Eye (tissue), 1 donor: ENCODE data around the gene SEPTIN2.
"Not testable (repeated sequence)": the region's sequence is repeated elsewhere in the genome, so short reads cannot be mapped to it uniquely, and the experiment has no call there.

Experiments
- DNase-seq: peaks from one replicate; pipeline ENCODE4 v3.0.0-alpha.2; 2015

The SEPTIN2 gene

DNA sequence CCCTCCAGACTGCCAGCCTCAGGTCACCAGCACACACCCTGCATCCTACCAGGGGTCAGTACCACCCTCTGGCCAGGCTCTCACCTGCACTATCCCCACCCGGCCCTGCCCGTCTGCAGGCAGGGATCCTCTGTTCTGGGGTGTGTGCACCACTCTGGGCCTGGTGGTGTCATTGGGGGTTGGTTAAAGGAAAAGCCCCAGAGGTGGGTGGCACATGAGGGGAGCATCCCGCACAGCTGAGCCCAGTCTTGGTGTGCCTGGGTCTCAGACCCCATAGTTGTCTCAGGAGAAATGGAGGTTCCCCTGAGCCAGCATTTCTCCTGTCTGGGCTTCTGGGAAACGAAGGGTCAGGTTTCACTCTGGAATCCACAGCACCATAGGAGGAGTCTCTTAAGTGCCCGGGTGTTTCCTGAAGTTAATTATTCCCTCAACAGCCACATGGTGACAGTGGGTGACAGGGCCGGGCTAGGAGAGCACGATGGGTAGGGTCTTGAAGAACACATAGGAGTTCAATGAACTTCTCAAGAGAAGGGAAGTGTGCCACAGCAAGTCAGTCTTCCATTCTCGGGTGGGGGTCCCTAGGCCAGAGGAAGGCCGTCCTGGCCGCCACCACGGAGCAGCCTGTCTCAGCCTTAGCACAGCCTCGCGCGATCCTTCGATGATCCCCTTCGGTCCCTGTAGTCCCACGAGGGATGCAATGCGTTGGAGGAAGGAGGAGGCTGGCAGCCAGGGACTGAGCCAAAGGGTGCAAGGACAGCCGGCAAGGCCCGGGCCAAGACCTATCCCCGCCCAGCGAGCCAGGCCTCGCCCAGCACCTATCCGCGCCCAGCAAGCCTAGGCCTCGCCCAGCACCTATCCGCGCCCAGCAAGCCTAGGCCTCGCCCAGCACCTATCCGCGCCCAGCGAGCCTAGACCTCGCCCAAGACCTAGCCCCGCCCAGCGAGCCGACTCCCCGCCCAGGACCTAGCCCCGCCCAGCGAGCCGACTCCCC lies 39.2 kb downstream of the SEPTIN2 start:
- peak; percentile 64 for DNase-seq

DNA sequence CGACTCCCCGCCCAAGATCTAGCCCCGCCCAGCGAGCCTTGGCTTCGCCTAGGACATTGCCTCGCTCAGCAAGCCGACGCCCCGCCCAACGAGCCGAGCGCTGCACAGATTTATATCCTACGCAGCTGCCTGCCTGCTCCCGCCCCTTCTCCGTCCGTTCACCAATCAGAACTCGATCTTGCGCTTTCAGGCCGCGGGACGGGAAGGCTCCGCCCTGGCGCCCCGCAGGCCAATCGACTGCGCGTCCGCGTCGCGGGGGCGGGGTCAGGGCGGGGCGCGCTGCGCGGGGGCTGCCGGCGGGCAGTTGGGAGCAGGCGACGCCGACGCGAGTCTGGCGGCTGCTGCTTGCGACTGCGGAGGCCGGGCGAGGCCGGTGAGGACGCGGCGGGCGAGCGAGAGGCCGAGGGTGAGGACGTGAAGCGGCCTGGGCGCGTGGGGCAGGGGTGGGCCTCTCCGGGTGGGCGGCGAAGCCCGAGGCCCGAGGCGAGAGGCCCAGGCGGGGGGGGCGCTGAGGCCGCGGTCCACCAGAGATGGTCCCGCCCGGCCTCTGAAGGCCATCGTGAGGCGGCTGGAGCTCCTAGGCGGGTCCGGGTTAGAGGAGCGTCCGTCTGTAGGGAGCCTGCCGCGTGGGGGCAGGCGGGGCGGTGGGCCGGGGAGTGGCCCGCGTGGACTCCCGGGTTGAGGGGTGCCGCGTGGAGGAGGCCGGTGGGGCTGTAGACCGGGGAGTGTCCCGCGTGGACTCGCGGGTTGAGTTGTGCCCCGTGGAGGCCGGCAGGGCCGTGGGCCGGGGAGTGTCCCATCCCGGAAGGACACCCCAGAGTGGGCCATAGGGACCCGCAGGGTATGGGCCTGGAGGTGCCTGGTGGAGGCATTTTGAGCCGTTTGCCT lies 40.5 kb downstream of the SEPTIN2 start, which contains the start of gene FARP2:
TSS of gene FARP2 (plus strand) at position 303 of the 888 bp plus-strand sequence. CDS start 16,823 bp downstream, outside the sequence.
- DNase-seq, result peak; percentile 100

DNA sequence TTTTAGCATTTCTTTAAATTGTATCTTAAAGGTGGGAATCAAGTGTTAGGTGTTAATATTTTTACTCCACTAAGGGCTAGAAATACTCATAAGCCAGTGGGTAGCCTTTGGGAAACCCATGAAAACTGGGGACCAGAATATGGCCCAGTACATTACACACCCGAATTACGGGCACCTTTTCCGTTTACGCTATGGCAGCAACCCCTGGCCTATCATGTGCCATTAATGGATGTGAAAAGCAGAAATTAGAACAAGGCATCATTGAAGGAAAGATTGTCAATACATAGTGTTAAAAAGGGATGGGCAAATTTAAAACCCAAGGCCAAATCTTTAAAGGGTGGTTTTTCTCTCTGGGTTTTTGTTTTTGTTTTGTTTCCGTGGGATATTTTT lies 41.1 kb downstream of the SEPTIN2 start:
- no peak for DNase-seq

DNA sequence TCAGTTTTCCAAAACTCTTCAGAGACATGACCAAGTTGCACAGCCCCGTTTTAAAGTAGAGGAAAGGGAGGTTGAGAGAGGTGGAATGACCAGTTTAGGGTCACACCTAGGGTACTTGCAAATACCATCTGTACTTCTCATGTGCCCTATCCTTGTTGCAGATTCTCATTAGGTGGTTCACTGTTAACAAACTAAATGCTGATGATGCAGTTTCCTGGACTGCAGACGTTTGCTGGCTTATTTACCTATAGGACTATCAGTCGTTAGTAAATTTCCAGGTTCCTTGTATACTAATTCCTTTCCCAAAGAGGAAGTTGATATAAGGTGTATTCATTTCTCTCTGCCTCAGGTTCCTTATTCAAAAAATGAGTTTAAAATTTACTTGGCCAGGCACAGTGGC lies 41.8 kb downstream of the SEPTIN2 start:
- DNase-seq, result no peak

DNA sequence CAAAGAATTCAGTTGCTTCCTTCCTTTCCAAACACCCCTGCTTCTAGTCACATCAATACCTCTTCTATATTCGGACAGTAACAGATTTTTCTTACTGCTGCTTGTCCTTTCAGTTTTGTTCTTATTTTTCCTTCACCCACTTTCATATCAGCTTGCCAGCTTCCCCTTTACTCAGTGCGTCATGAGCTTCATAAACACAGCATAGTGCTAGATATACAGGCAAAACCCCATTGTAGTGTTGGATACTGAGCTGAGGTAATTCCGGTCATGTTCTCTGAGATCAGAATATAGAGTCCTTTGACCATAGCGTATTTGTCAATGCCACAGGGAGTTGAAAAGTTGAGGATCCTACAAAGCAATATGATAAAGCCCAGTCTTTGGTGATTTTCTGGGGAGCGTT lies 42.7 kb downstream of the SEPTIN2 start:
- DNase-seq, result no peak

DNA sequence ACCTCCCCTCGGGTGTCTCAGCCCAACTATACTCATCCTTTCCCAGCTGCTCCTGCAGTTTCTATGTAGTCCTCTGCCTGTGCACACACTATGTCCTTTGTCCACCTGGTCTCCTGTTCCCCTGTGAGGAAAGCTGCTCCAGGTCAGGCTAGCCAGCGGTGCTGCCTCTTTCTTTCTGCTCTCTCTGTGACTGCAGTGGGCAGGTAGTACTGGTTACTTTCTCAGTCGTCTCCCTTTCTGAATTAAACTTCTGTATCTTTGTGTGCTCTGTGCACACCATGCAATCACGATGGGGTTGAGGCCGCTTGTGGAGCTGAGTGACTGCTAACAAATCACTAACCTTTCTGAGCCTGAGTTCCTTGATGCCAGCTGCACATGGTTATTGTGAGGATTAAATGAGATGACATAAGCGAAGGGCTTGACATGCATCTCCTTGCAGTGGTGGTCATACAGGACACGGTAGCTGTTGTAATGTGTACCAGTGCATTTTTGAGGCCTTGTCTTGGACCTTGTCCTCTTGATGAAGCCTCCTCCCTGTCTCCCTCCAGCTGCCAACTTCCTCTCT lies 43.8 kb downstream of the SEPTIN2 start:
- no peak for DNase-seq

DNA sequence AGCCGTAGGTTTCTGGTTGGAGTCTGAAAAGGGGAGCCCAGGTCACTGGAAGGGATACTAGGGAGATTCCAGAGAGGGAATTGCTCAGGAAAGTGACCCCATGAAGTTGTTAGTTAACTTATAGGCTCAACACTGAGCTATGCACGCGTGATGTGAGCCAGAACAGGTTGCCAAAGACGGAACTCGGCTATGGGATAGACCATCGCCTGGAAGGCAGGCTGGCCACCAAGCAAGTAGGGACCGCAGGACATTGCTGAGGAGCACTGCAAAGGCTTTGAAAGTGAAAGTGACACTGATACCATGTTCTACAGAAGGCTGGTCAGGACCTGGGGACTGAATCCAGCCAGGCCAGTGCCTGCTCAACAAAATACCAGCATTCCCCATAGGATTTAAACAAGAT lies 47.7 kb downstream of the SEPTIN2 start:
- DNase-seq, result no peak

DNA sequence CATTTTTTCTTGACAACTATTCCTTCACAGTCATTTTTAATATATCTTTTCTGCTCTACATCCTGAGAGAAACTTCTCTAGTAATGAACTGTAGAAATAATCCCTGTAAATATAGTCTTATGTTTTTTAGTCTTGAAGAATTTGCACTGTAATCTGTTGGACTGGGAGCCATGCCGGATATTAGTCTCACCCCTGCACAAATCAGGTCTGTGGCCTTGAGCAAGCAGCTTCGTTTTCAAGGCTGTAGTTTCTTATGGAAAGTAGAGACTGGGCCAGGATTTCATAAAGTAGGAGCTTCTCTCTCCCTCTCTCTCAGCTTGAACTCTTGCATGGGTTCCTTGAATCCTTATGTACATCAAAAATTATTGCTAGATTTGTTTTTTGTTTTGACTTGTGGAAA lies 49.1 kb downstream of the SEPTIN2 start:
- no peak for DNase-seq

DNA sequence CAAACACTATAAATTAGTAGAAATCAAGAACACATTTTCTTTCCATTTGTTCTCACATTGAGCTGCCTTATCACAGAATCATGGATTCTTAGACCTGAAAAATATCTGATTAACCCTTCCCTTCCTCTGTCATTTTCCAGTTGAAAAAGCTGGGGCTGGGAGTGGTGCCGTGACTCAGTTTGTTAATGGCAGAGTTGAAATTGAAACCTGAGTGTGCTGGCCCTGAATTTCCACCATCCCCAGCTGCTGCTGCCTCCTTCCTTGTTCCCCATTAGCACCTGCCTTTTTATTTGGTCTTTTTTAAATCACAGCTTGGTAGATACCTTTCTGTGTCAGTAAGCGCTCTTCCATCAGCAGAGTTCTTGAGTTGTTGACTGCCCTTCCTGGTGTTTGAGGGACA lies 51.0 kb downstream of the SEPTIN2 start:
- DNase-seq, result no peak

DNA sequence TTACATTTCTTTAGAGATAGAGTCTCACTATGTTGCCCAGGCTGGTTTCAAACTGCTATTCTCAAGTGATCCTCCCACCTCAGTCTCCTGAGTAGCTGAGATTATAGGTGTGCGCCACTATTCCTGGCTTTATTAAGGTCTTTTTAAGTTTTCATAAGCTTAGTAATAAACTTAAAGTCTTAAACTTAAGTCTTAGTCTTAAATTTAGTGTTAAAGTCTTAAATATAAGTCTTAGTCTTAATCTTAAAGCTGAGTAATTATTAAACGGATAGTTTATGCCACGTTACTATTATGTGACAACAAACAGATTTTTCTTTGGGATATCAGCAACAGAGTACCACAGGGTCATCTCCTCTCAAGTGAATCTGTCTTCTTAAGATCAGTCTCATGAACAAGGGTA lies 52.9 kb downstream of the SEPTIN2 start:
- no peak for DNase-seq

DNA sequence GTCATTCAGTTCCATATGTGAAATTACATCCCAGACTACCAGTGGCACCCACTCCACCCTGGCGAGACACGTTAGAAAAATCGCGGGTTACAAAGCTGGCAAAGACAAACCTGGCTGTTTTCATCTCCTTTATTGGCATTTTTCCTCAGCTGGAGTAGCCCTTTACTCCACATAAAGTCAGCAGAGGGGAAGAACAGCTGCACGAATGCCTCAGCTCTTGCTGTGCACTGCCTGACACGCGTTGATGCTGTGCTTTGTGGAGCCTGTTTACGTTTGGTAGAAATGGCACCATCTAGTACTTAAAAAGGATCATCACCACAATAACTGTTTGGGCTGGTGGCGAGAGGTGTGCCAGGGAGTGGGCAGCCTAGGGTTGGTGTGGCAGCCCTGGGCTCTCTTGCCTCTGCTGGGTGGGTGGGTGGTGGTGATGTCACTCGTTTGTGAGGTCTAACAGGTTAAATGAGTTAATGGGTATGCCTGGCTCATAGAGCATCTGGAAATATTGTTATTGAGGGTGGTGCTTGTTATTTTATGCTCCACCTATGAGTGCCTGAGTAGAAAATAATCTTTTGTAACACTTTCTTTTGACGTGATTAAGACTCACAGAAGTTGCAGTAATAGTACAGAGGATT lies 56.8 kb downstream of the SEPTIN2 start:
- DNase-seq, result peak; percentile 17

DNA sequence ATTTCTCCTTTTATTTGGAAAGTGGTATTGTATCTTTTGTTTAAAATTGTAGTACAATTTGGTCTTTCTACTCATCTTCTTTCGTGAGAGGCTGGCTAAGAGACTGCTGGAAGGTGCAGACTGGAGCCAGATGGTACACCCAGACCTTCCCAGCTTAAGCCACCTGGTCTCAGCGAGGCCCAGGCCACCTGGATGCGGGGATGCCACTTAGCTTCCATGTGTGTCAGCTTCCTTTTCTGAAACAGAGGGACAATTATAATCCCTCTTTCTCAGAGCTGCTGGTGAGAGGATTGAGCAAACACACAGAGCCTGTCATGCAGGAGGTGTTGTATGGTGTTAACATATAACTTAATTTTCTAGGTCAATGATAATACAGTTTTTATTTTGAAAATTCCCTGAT lies 57.7 kb downstream of the SEPTIN2 start:
- no peak for DNase-seq

DNA sequence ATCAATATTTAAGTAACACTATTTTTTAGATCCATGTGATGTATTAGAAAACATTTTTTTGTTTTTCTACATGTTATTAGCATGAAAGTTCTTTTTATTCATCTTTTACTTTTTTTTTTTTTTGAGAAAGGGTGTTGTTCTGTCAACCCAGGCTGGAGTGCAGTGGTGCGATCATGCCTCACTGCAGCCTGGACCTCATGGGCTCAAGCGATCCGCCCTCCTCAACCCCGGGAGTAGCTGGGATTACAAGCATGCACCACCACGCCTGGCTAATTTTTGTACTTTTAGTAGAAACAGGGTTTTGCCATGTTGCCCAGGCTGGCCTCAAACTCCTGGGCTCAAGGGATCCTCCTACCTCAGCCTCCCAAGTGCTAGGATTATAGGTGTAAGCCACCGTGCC lies 58.2 kb downstream of the SEPTIN2 start:
- DNase-seq, result not testable (repeated sequence)

DNA sequence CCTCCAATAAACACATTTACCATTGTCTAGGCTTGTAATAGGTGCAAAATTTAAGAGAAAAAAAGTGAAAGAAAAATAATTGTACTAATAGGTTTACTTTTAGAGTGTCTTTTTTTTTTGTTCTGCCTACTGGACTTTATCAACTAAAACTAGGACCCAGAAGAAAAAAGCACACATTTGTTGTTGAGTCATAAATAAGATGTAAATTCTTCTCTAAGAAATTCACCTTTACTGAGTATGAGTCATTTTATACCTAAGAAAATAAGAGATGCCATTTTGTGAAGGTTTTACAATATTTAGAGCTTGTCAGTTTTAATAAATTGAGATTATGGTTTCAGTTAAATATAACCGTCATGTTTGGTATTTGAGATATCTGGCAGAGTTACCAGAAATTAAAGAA lies 59.6 kb downstream of the SEPTIN2 start:
- DNase-seq, result no peak

DNA sequence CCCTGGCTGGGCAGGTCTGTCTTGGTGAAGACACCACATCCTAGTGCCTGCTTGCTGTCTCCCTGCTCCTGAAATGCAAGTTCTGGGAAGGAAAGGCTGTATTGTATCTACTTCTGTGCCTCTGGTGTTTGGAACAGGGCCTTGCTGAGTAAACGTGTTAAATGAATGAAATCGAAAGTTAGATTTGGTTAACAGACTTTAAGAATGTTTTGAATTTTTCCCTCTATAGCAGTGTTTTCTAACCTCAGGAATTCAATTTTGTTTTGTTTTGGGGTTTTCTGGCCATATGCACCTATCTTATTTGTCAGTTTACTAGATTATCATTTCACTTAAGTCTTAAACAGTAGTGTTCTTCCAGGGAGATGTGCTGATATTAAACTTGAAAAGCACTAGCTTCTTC lies 61.1 kb downstream of the SEPTIN2 start:
- no peak for DNase-seq

DNA sequence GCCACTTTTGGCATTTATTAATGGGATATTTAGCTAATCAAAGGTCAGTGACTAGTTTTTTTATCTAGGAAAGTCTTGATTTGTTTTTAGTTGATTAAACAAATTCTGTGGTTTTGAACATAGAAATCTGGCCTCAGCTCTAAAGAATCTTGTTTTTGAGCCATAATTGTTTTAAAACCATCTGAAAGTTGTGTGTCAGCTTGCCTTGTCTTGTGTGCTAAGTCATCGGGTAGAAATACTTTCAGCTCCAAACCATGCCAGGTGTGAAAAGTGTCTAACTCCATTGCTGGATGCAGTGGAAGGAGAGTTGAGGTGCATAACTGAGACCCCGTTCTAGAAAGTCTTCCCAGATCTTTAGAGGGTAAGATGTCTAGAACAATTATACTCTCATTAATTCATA lies 63.1 kb downstream of the SEPTIN2 start:
- DNase-seq, result no peak

DNA sequence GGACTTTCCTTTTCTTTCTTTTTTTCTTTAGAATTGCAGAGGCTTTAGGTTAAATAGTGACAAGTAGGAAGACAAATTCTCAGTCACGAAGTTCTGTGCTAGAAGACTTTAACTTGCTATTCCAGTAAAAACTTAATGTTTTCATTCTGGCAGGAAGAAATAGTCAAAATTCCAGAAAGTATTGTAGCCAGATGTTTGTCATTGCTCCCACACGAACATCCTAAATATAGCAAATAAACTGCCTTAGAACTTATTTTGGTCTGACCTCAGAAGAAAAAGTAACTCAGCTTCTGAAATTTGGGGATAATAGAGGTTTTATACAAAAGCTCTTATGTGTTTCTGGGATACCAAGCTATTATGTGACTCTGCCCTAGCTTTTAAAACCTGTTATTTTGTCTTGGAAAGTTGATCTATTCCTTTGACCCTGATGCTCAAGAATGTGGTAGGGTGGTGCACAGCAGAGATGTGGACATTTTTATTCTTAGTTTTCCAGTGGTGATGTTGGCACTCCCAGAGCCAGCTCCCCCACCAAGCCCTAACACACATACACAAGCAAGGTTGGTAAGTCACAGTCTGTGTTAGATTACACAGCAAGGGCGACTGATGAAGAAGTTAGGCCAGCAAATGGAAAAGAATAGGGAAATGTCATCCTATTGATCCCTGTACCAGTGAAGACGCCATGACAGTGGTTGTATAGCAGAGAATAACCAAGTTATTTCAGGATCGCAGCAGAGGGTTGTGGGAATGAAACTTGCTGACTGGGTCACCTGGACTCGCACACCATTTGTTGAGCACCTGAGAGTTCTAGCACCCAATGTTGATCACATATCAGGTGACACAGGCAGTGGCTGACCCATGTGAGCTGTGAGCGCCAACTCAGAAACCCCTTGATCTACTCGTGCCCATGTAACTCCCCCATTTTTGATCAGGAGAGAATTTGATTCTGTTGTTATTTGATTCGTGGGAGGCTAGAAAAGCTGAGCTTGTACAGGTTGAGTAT lies 64.1 kb downstream of the SEPTIN2 start:
- peak; percentile 56 for DNase-seq

DNA sequence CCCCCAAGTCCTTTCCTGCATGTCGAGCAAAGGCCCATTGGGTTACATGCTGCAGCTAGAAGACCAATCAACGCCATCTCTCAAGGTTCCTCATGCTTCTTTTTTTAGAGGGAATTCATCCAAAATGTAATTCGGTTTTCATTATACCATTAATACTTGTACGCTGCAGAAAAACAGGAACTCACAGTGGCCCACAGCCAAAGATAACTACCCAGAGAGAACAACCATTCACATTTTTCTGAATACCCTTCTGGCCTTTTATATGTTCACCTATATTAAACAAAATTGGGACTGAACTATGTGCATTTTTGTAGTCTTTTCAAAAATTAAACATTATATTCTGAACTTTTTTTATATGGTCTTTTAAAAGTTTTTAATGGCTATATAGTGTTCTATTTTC lies 66.1 kb downstream of the SEPTIN2 start:
- DNase-seq, result no peak

DNA sequence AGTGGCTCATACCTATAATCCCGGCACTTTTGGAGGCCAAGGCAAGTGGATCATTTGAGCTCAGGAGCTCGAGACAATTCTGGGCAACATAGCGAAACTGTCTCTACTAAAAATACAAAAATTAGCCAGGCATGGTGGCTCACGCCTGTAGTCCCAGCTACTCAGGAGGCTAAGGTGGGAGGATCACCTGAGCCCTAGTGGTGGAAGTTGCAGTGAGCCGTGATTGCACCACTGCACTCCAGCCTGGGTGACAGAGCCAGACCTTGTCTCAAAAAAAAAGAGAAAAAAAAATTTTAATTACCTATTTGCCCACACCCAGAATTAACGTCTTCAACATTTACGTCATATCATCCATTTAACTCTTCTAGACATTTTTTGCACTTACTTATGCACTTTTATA lies 69.7 kb downstream of the SEPTIN2 start:
- not testable (repeated sequence) for DNase-seq

DNA sequence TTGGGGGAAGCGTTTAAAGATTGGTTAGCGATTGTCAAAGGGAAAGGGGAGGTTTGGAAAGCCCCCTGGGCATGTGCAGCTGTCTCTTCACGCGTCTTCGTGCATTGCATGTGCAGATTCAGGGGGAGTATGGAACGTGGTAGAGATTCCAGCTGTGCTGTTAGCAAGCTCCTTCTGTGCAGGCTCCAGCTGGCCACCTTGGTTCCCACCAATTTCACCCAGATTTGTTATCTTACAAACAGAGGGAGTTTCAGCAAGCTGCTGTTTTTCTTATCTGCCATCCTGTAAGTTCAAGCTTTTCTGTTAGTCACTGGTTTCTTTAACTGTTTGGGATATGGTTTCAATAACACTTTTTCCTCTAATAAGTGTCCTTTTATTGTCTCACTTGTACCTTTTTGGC lies 70.8 kb downstream of the SEPTIN2 start:
- peak; percentile 53 for DNase-seq

DNA sequence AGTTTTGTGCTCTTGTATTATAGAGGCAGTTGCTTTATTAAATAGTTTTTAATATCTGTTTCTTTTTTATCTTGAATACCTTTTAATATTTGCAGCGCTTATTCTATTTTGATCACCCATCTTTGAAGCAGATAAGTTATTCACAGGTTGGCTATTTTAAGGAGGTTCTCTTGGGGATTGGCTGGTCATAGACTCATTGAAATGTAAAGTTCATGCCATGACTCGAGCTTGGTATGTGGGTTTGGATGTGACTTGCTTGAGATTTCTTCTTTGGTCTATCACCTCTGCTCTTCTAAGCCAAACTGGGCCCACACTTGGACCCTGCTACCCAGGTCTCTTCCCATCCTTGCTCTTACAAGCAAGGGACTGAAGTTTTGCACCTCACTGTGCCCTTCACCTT lies 74.0 kb downstream of the SEPTIN2 start:
- DNase-seq, result no peak
